ENCODE data around the gene CAMSAP3.

The CAMSAP3 gene

DNA sequence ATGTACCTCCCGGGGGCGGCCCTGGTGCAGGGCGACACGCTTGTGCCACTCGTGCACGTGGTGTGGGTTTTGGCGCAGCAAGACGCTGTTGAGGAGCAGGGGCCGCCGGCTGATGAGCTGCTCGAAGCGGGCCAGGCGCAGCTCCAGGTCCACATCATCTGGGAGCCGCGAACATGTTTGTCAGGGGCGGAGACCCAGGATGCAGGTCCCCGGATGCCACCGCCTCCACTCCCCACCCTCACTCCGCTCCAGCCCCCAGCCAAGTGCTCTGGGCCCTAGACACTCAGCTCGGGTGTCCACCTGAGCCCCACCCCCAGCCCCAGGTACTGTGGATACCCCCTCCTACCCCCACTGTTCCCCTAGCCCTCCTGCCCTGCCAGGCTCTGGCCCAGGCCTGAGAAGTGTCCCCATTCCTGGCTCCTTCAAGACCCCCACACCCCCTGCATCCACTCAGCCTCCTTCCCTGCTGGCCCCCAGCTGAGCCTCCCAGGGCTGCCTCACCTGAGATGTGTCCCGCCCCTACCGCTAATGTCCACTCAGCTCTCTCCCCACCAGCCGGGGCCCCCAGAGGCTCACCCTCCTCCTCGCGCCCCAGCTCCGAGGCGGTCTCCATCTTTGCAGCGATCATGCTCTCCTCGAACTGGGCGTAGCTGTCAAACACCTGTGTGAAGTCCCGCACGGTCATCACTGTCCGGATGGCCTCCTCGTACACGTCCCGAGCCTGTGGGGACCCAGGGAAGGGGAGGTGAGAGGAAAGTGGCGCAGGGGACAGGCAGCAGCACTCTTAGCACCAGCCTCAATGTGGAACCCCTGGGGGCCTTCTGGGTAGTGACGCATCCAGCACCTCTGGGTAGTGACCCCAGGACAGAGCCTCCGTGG lies 28.3 kb downstream of the CAMSAP3 start:
- no peaks in the 10 kb centered on the region for H3K9me3 ChIP-seq (ENCODE audit: control insufficient read depth, insufficient read depth, low read length)
- no peak overlapping the region for H3K27ac ChIP-seq (ENCODE audit: low read depth, low read length)
- no peaks in the 10 kb centered on the region for H3K4me1 ChIP-seq (ENCODE audit: control insufficient read depth, insufficient read depth, low read length)
- no peaks in the 10 kb centered on the region for H3K27me3 ChIP-seq (ENCODE audit: control insufficient read depth, insufficient read depth, low read length)
- H3K36me3 ChIP-seq (ENCODE audit: control insufficient read depth, insufficient read depth, low read length), result peaks cover 68% of the 10 kb centered on the region
- no peak overlapping the region for H3K4me3 ChIP-seq (ENCODE audit: low read depth, low read length)
- H3K9ac ChIP-seq (ENCODE audit: low read depth, low read length), result no peak overlapping the region

DNA sequence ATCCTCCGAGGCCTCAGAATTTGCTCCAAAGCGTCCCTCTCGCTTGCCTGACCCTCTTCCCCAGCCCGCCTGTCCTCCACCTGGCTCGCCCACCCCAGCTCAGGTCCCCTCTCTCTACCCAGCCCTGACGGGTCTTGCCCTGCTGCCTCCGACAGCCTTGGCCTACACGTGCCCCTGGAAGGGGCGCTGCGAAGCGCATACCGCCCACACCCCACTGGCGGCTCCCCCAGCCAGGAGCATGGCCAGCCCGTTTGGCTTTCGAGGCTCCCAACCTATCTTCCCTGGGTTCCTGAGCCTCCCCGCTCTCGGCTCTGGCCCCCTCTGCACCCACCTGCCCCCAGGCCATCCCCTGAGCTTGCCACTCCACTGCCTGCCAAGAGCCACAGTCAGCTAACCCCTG lies 29.1 kb downstream of the CAMSAP3 start:
- H3K27me3 ChIP-seq (ENCODE audit: control insufficient read depth, insufficient read depth, low read length), result no peaks in the 10 kb centered on the region
- H3K4me1 ChIP-seq (ENCODE audit: control insufficient read depth, insufficient read depth, low read length), result no peaks in the 10 kb centered on the region
- peaks cover 61% of the 10 kb centered on the region for H3K36me3 ChIP-seq (ENCODE audit: control insufficient read depth, insufficient read depth, low read length)
- H3K9me3 ChIP-seq (ENCODE audit: control insufficient read depth, insufficient read depth, low read length), result no peaks in the 10 kb centered on the region
- no peak overlapping the region for H3K9ac ChIP-seq (ENCODE audit: low read depth, low read length)
- H3K4me3 ChIP-seq (ENCODE audit: low read depth, low read length), result no peak overlapping the region
- H3K27ac ChIP-seq (ENCODE audit: low read depth, low read length), result no peak overlapping the region

DNA sequence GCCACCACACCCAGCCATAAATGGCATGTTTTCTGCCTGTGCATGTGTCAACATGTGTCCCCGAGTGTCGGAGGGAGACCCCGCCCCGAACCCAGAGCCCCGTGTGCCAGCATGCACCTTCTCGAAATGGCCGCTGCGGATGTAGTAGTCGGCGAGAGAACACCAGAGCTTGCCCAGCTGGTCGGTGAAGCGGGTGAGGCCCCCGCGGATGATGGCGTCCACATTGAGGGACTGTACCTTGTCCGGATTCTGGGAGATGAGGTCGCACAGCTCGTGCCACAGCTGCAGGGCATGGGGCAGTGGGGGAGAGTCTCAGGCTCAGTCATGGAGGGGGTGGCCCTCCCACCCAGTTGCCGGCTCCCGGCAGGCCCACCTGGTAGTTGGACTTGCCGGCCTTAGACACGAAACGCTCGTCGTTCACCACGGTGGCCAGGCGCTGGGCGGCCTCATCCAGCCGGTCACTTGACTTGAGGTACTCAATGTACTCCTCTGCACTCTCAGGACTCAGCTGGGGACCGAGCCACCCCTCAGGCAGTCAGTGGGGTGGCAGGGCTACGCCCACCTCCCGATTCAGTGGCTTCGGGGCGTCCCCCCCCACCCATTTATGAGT lies 30.2 kb downstream of the CAMSAP3 start:
- H3K9me3 ChIP-seq (ENCODE audit: control insufficient read depth, insufficient read depth, low read length), result no peaks in the 10 kb centered on the region
- no peaks in the 10 kb centered on the region for H3K27me3 ChIP-seq (ENCODE audit: control insufficient read depth, insufficient read depth, low read length)
- no peak overlapping the region for H3K4me3 ChIP-seq (ENCODE audit: low read depth, low read length)
- 0 out of 2 replicates have a peak, but pooled peaks cover 4% of the 10 kb centered on the region for H3K4me1 ChIP-seq (ENCODE audit: control insufficient read depth, insufficient read depth, low read length)
- no peak overlapping the region for H3K9ac ChIP-seq (ENCODE audit: low read depth, low read length)
- peaks cover 51% of the 10 kb centered on the region for H3K36me3 ChIP-seq (ENCODE audit: control insufficient read depth, insufficient read depth, low read length)
- H3K27ac ChIP-seq (ENCODE audit: low read depth, low read length), result no peak overlapping the region

DNA sequence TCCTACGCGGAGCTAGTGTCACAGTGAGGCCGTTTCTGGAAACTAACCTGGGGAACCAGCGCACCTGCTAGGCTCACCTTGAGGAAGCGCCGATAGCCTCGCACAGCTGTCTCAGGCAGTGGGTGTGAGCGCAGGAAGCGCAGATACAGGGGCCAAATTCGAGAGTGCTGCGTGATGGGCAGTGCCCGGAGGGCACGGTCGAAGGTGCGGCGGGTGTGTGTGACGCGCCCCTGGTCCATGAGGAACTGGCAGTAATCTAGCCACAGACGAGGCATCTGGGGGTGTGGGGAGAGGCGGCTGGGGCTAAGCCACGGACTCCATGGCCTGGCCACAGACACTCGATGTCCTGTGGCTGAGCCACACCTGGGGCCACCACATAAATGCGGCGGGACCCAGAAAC lies 31.5 kb downstream of the CAMSAP3 start:
- Histone ChIP-seq H3K9ac (ENCODE audit: low read depth, low read length) (no peak overlapping the region), H3K27ac (ENCODE audit: low read depth, low read length) (no peak overlapping the region), H3K4me1 (ENCODE audit: control insufficient read depth, insufficient read depth, low read length) (0 out of 2 replicates have a peak, but pooled peaks cover 4% of the 10 kb centered on the region), H3K36me3 (ENCODE audit: control insufficient read depth, insufficient read depth, low read length) (peaks cover 43% of the 10 kb centered on the region), H3K4me3 (ENCODE audit: low read depth, low read length) (no peak overlapping the region), H3K9me3 (ENCODE audit: control insufficient read depth, insufficient read depth, low read length) (no peaks in the 10 kb centered on the region), H3K27me3 (ENCODE audit: control insufficient read depth, insufficient read depth, low read length) (no peaks in the 10 kb centered on the region)

DNA sequence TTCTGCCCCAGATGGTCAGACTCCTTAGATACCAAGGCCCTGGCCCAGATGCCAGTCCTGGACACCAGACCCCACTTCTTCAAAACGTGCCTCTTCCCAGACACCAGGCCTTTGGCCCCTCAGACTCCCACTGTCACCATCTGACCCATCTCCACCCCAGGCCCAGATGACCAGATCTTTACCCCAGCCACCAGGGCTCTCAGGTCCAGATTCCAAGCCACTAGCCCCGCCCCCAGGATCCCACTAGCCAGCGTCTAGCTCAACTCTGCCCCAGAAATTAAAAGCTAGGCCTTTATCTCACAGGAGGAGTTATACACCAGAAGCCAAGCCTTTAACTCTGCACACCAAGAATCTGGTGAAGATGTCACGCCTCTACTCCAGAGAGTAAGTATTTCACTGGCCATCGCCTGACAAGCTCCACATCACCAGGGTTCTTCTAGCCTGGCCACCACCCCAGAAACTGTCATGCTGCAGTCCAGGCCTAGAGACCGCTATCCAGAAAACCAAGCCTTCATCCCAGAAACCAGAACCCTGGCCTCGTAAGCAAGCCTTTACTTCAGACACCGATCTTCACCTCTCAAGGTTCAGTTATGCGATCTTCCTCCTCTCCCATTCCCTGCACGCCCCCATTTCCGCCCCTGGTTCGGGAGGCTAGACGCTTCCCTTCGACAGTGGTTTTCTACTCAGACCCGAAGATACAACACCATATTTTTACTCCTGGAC lies 33.1 kb downstream of the CAMSAP3 start:
- H3K9me3 ChIP-seq (ENCODE audit: control insufficient read depth, insufficient read depth, low read length), result no peaks in the 10 kb centered on the region
- peak overlapping the region; percentile 49 for H3K27ac ChIP-seq (ENCODE audit: low read depth, low read length)

DNA sequence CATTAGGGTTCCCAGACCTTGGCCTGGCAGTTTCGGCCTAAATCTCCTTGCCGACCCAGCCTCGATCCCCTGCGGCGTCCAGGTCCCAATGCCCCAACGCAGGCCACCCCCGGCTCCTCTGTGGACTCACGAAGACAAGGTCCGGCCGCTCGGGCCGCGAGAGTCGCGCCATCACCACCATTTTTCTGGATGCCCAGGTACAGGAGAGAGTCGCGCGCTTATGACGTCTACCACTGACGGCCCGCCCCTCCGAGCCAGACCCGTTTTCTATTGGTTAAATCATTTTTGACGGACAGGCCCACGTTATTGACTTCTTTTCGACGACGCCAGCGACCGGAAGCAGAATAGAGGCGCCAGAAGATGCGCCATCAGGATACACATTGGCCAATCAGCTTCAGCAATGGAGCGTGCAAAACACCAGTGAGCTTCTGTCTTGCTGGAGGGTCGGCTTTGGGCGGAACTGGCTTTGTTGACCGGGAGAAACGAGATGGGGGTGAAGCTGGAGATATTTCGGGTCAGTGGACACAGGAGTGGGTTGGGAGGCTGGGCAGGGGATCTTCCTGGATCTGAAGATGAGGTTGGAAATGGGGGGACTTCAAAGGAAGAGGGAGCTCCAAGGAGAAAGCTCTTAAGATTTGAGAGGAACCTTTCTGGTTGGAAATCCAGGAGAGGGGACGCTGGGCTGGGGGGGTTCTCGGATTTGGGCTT lies 33.8 kb downstream of the CAMSAP3 start, which contains the start of the genes PET100 and XAB2:
TSS of gene PET100 (plus strand) at position 447 of the 708 bp plus-strand sequence. CDS start at position 488, 41 bp downstream.
TSS of gene XAB2 (minus strand) at position 199 of the 708 bp plus-strand sequence. CDS start at position 181, 18 bp downstream.
- Histone ChIP-seq H3K4me1 (ENCODE audit: control insufficient read depth, insufficient read depth, low read length) (0 out of 2 replicates have a peak, but pooled peaks cover 4% of the 10 kb centered on the region), H3K9ac (ENCODE audit: low read depth, low read length) (peak within 1 kb of the TSS; percentile 74), H3K9me3 (ENCODE audit: control insufficient read depth, insufficient read depth, low read length) (no peaks in the 10 kb centered on the region), H3K36me3 (ENCODE audit: control insufficient read depth, insufficient read depth, low read length) (peaks cover 24% of the 10 kb centered on the region), H3K4me3 (ENCODE audit: low read depth, low read length) (peak within 1 kb of the TSS; percentile 92), H3K27me3 (ENCODE audit: control insufficient read depth, insufficient read depth, low read length) (peaks cover 8% of the 10 kb centered on the region), H3K27ac (ENCODE audit: low read depth, low read length) (peak within 1 kb of the TSS; percentile 49)

More for the DNA sequence above, 33.1 kb downstream of the CAMSAP3 start:
- H3K4me3 ChIP-seq (ENCODE audit: low read depth, low read length), result peak overlapping the region; percentile 92
- 0 out of 2 replicates have a peak, but pooled peaks cover 4% of the 10 kb centered on the region for H3K4me1 ChIP-seq (ENCODE audit: control insufficient read depth, insufficient read depth, low read length)
- 0 out of 2 replicates have a peak, but pooled peaks cover under 1% of the 10 kb centered on the region for H3K27me3 ChIP-seq (ENCODE audit: control insufficient read depth, insufficient read depth, low read length)
- peak overlapping the region; percentile 74 for H3K9ac ChIP-seq (ENCODE audit: low read depth, low read length)
- H3K36me3 ChIP-seq (ENCODE audit: control insufficient read depth, insufficient read depth, low read length), result peaks cover 31% of the 10 kb centered on the region

DNA sequence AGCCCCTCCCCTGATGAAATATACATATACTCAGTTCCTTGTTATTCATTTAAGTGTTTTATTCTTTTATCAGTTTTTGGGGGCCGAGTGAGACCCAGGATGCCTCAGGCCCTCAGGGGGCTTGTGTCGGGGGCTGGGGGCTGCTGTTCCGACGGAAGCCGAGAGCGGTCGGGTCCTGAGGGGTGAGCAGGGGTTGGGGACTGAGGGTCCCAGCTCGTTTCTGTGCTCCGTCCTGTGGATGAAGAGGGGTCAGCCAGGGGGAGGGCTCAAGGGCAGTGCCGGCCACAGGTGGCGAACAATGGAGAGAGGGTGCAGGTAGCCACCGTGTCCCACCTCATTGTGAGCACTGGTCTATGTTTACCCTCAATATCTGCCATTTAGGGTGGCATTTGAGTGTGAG lies 35.9 kb downstream of the CAMSAP3 start:
- Histone ChIP-seq H3K4me3 (ENCODE audit: low read depth, low read length) (no peak overlapping the region), H3K9me3 (ENCODE audit: control insufficient read depth, insufficient read depth, low read length) (no peaks in the 10 kb centered on the region), H3K4me1 (ENCODE audit: control insufficient read depth, insufficient read depth, low read length) (0 out of 2 replicates have a peak, but pooled peaks cover 4% of the 10 kb centered on the region)

DNA sequence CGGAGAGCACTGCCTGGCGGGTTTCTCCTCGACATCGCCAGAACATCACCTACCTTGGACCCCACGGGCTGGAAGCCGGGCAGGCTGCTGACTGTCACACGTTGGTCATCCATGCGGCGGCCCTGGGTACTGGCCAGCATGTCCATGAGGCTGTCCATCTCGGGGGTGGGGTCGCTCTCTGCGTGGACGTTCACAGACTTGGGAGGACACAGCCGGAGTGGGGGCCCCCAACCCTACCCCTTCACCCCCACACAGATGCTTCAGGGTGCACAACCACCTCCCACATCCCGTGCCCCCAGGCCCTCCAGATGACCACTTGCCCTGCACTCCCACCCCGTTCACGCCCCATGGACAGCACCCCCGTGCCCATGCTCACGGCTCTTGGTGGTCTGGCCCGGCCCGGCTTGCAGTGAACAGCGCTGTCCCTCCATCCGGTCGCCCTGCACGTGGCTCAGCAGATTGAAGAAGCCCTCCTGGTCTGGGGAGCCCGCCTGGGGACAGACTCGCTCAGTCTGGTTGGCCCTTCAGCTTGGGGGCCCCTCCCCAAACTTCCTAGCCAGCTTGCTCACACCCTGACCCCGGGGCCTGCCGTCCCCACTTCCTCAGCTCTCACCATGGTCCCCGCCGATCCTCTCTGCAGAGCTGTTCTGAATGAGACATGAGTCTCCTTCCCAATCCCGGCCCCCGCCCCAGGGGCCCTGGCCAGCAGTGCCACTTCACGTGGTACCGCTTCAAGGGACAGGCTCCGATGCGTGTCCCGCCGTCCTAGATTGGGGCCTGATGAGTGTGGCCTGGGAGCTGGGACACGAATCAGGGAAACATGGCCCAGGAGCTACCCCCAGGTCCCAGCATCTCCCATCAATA lies 36.9 kb downstream of the CAMSAP3 start:
- no peak overlapping the region for H3K9ac ChIP-seq (ENCODE audit: low read depth, low read length)
- no peak overlapping the region for H3K27ac ChIP-seq (ENCODE audit: low read depth, low read length)
- 0 out of 2 replicates have a peak, but pooled peaks cover 4% of the 10 kb centered on the region for H3K4me1 ChIP-seq (ENCODE audit: control insufficient read depth, insufficient read depth, low read length)
- H3K4me3 ChIP-seq (ENCODE audit: low read depth, low read length), result no peak overlapping the region
- H3K27me3 ChIP-seq (ENCODE audit: control insufficient read depth, insufficient read depth, low read length), result peaks cover 30% of the 10 kb centered on the region
- H3K36me3 ChIP-seq (ENCODE audit: control insufficient read depth, insufficient read depth, low read length), result 0 out of 2 replicates have a peak, but pooled peaks cover 5% of the 10 kb centered on the region
- H3K9me3 ChIP-seq (ENCODE audit: control insufficient read depth, insufficient read depth, low read length), result no peaks in the 10 kb centered on the region

More for the DNA sequence above, 35.9 kb downstream of the CAMSAP3 start:
- Histone ChIP-seq H3K27ac (ENCODE audit: low read depth, low read length) (no peak overlapping the region), H3K27me3 (ENCODE audit: control insufficient read depth, insufficient read depth, low read length) (peaks cover 29% of the 10 kb centered on the region), H3K9ac (ENCODE audit: low read depth, low read length) (no peak overlapping the region), H3K36me3 (ENCODE audit: control insufficient read depth, insufficient read depth, low read length) (peaks cover 12% of the 10 kb centered on the region; the same call in 1 of the 2 replicates)

DNA sequence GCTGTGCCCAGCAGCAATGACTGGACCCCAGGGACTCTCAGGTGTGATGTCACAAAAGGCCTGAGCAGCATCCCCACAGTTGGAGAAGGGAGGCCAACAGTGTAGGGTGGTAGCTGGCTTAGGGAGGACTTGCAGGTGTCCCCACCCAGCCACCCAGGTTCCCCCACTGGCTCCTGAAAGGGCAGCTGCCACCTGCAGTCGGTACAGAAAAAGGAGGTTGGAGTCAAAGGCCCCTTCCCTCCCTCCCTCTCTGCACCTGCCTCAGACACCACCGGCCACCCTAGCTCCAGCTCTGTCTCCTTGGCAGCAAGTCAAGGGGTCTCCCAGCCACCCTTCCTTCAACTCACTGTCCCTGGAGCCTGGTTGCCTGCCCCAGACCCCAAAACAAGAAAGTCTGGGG lies 38.0 kb downstream of the CAMSAP3 start, which contains the start of gene PCP2:
TSS of gene PCP2 (minus strand) at position 22 of the 400 bp plus-strand sequence. CDS start 262 bp downstream, outside the sequence.
- Histone ChIP-seq H3K4me3 (ENCODE audit: low read depth, low read length) (no peak within 1 kb of the TSS), H3K4me1 (ENCODE audit: control insufficient read depth, insufficient read depth, low read length) (0 out of 2 replicates have a peak, but pooled peaks cover 4% of the 10 kb centered on the region), H3K27ac (ENCODE audit: low read depth, low read length) (no peak within 1 kb of the TSS), H3K36me3 (ENCODE audit: control insufficient read depth, insufficient read depth, low read length) (0 out of 2 replicates have a peak, but pooled peaks cover 5% of the 10 kb centered on the region), H3K27me3 (ENCODE audit: control insufficient read depth, insufficient read depth, low read length) (peaks cover 30% of the 10 kb centered on the region), H3K9ac (ENCODE audit: low read depth, low read length) (no peak within 1 kb of the TSS), H3K9me3 (ENCODE audit: control insufficient read depth, insufficient read depth, low read length) (no peaks in the 10 kb centered on the region)

Measured in HUES48 (cell line).